ENCODE data around the gene MAEA. TPM values are rescaled to one million over a fixed set of nuclear protein-coding genes. Genes with fewer than 3 reads are reported as not detected.

The MAEA gene
- total and polyA plus RNA-seq, 10 of the 15 experiments (the other 5 are each of a cell fraction or from before 2014, with no cell fraction given) = 3.6 to 67.1 (median 54.6) TPM

DNA sequence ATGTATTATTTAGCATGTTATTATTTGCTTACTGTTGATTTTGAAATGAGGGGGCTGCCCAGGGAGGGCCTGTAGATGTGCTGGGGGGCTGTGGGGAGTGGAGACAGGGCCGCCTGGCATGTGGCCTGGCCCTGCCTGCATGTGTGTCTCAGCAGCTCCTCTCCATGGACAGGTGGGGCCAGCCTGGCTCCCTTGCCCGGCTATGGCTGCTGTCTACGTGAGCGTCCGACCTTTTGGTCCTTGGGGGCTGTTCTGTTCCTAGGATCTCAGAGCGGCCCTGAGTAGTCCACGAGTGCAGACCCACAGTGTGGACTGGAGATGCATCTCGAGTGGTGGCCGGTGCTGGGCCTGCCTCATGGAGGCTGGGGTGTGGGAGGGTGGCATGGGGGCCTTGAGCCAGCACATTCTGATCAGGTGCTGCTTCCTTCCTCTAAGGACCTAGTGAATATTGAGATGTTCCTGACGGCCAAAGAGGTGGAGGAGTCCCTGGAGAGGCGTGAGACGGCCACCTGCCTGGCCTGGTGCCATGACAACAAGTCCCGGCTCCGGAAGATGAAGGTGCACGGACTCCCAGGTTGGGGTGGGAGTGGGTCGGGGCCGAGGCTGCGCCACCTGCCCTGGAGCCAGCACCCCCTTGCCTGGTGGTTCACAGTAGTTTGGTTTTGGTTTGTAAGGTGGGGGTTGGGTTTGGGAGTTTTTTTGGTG lies 32.4 kb downstream of the MAEA start:
- CTCF ChIA-PET = no interaction called here
- RAD21 ChIA-PET (ENCODE audit: unreplicated experiment) = no interaction called here
- no peak for TF ChIP-seq CHD1 (IDR thresholded peaks at IDR 0.05; ENCODE audit: low read depth, low read length)
- no peak for TF ChIP-seq EZH2 (IDR thresholded peaks at IDR 0.05; ENCODE audit: borderline replicate concordance, control insufficient read depth, low read depth, low read length)
- TF ChIP-seq E2F8 (IDR thresholded peaks at IDR 0.05; ENCODE audit: low read depth, partially characterized antibody) = no peak
- no peak for TF ChIP-seq PRDM15 (CRISPR knock-in tag; IDR thresholded peaks at IDR 0.05)
- TF ChIP-seq CBX3 (IDR thresholded peaks at IDR 0.05; ENCODE audit: borderline replicate concordance, low read depth) = no peak
- no peak for TF ChIP-seq SRF (IDR thresholded peaks at IDR 0.05; ENCODE audit: low read depth in 2 of 2, low read length in 2 of 2)
- no peak for TF ChIP-seq LARP7 (IDR thresholded peaks at IDR 0.05)
- no peak for TF ChIP-seq RUNX3 (IDR thresholded peaks at IDR 0.05; ENCODE audit: low read length)
- TF ChIP-seq, protein P1, sequence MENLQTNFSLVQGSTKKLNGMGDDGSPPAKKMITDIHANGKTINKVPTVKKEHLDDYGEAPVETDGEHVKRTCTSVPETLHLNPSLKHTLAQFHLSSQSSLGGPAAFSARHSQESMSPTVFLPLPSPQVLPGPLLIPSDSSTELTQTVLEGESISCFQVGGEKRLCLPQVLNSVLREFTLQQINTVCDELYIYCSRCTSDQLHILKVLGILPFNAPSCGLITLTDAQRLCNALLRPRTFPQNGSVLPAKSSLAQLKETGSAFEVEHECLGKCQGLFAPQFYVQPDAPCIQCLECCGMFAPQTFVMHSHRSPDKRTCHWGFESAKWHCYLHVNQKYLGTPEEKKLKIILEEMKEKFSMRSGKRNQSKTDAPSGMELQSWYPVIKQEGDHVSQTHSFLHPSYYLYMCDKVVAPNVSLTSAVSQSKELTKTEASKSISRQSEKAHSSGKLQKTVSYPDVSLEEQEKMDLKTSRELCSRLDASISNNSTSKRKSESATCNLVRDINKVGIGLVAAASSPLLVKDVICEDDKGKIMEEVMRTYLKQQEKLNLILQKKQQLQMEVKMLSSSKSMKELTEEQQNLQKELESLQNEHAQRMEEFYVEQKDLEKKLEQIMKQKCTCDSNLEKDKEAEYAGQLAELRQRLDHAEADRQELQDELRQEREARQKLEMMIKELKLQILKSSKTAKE (IDR thresholded peaks at IDR 0.05; ENCODE audit: low read depth, poor library complexity, severe bottlenecking) = no peak
- Histone ChIP-seq H3K4me1 (ENCODE audit: control insufficient read depth, insufficient read depth, low read length) (no peaks in the 10 kb centered on the region), H2AFZ (ENCODE audit: control insufficient read depth, low read depth, low read length) (no peak overlapping the region), H3K79me2 (ENCODE audit: control insufficient read depth, insufficient read depth, low read length) (no peaks in the 10 kb centered on the region), H3K36me3 (ENCODE audit: control insufficient read depth in 2 of 2, insufficient read depth in 2 of 2, low read length in 1 of 2) (peaks cover 11 to 29% of the 10 kb centered on the region in 2 experiments; a peak in 3 of 4 replicates), H3K27me3 (replicated peaks in 1 of 2; ENCODE audit: control insufficient read depth in 2 of 2, insufficient read depth in 2 of 2, low read length in 1 of 2) (no peaks in the 10 kb centered on the region), H3K27ac (ENCODE audit: control insufficient read depth, insufficient read depth) (no peak overlapping the region), H3K9ac (ENCODE audit: control insufficient read depth, insufficient read depth, low read length) (no peak overlapping the region), H3K9me3 (replicated peaks; ENCODE audit: control insufficient read depth, insufficient read depth, low read length) (no peaks in the 10 kb centered on the region), H4K20me1 (ENCODE audit: control insufficient read depth, insufficient read depth) (no peaks in the 10 kb centered on the region), H3K4me3 (no peak overlapping the region), H3K4me2 (ENCODE audit: control insufficient read depth, insufficient read depth) (no peak overlapping the region)
- no TSS peak for BruUV-seq (replicated peaks)
- intact Hi-C loops (cut with micrococcal nuclease; ENCODE audit: unreplicated experiment) = no loop called here
- FAIRE-seq (no peak), ATAC-seq (no peak), DNase-seq (ENCODE audit: low read depth, low spot score) (no peak)
- SMC1A ChIA-PET (ENCODE audit: uncharacterized antibody, unreplicated experiment) = no interaction called here
- WGBS (ENCODE audit: insufficient coverage, insufficient replicate concordance, low lambda C conversion rate, missing lambda C conversion rate) = 90% methylated on average over 18 of the region's 18 CpGs
- POLR2A ChIA-PET = interaction anchor here (0.7 kb wide), 1 partner anchor 75 kb away, joined by 8 read pairs; no protein-coding TSS in a partner anchor
- in situ Hi-C loops (cut with MboI) = no loop called here

All from GM12878 (cell line).